SK-N-SH (cell line): ENCODE results near the gene PRPF40B.

Source experiments
- CTCF ChIP-seq: fragments of 200-600 bp; sonication (generic); IDR thresholded peaks from 2 replicates; pipeline ENCODE4 v1.6.1; 2017; ENCODE audit warnings: antibody characterized with exemption, mild to moderate bottlenecking, moderate library complexity
- EZH2phosphoT487 ChIP-seq: fragments of 200-600 bp; sonication (generic); IDR thresholded peaks from 2 replicates; pipeline ENCODE4 v1.6.1; 2017; ENCODE audit warnings: low read depth, mixed run types, mild to moderate bottlenecking, antibody characterized with exemption, moderate library complexity, borderline replicate concordance
- POLR2AphosphoS5 ChIP-seq: IDR thresholded peaks from 2 replicates; pipeline ENCODE4 v1.6.1; 2012; ENCODE audit warnings: low read depth, low read length
- TF ChIP-seq, protein P1 (sequence below): IDR thresholded peaks from 2 replicates; pipeline ENCODE4 v1.4.0; 2012; ENCODE audit warnings: low read depth
- TF ChIP-seq, protein P2 (sequence below): IDR thresholded peaks from 2 replicates; pipeline ENCODE4 v1.6.1; 2012; ENCODE audit warnings: mild to moderate bottlenecking, low read depth, low read length, moderate library complexity

DNA sequence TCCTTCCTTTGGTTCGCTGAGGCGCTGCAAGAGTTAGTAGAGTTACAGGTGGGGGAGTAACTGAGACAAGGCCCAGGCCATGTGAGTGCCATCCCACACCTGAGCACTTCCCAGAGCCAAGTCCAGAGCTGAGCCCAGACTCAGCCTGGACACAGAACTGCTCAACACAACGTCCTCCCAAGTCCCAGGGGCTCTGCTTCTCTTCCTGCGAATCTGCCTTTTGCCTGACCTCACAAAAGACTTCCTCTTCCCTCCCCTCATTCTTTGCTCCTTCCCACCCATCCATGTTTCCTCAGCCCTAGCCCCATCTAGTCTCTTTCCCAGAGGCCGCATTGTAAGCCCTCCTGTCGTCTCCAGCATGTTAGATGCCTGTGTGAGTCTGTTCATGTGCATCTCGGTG is 38.8 kb upstream of the PRPF40B start:
- TF ChIP-seq POLR2AphosphoS5 (no peak), CTCF (no peak), EZH2phosphoT487 (no peak)
- TF ChIP-seq, protein P1, sequence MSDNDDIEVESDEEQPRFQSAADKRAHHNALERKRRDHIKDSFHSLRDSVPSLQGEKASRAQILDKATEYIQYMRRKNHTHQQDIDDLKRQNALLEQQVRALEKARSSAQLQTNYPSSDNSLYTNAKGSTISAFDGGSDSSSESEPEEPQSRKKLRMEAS, result no peak
- TF ChIP-seq, protein P2, sequence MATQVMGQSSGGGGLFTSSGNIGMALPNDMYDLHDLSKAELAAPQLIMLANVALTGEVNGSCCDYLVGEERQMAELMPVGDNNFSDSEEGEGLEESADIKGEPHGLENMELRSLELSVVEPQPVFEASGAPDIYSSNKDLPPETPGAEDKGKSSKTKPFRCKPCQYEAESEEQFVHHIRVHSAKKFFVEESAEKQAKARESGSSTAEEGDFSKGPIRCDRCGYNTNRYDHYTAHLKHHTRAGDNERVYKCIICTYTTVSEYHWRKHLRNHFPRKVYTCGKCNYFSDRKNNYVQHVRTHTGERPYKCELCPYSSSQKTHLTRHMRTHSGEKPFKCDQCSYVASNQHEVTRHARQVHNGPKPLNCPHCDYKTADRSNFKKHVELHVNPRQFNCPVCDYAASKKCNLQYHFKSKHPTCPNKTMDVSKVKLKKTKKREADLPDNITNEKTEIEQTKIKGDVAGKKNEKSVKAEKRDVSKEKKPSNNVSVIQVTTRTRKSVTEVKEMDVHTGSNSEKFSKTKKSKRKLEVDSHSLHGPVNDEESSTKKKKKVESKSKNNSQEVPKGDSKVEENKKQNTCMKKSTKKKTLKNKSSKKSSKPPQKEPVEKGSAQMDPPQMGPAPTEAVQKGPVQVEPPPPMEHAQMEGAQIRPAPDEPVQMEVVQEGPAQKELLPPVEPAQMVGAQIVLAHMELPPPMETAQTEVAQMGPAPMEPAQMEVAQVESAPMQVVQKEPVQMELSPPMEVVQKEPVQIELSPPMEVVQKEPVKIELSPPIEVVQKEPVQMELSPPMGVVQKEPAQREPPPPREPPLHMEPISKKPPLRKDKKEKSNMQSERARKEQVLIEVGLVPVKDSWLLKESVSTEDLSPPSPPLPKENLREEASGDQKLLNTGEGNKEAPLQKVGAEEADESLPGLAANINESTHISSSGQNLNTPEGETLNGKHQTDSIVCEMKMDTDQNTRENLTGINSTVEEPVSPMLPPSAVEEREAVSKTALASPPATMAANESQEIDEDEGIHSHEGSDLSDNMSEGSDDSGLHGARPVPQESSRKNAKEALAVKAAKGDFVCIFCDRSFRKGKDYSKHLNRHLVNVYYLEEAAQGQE, result no peak
